Activated naive CD8-positive, alpha-beta T cell treated with anti-CD3 and anti-CD28 coated beads, Interleukin-2, amount 50 U/mL, for 24 hours (primary cell): ENCODE results near the gene HCN1.
"Not testable (repeated sequence)": the region's sequence is repeated elsewhere in the genome, so short reads cannot be mapped to it uniquely, and the experiment has no call there.

Experiments used
- ATAC-seq: fragments of 150-1000 bp; cut with Tn5 transposase; one replicate; pipeline ENCODE4 v1.10.0; 2021
- DNase-seq: peaks from one replicate; pipeline ENCODE4 v3.0.0; 2021
- H3K27ac Mint-ChIP-seq: one replicate; pipeline ENCODE4 v1.8.0; 2021; ENCODE audit warnings: mild to moderate bottlenecking, mixed read lengths
- H3K27me3 Mint-ChIP-seq: one replicate; pipeline ENCODE4 v1.8.0; 2021; ENCODE audit warnings: mixed read lengths
- H3K36me3 Mint-ChIP-seq: one replicate; pipeline ENCODE4 v1.8.0; 2021; ENCODE audit warnings: low read depth, mixed read lengths
- H3K4me1 Mint-ChIP-seq: one replicate; pipeline ENCODE4 v1.8.0; 2021; ENCODE audit warnings: mixed read lengths
- H3K4me3 Mint-ChIP-seq: one replicate; pipeline ENCODE4 v1.8.0; 2021; ENCODE audit warnings: mild to moderate bottlenecking, moderate library complexity, mixed read lengths
- H3K9me3 Mint-ChIP-seq: one replicate; pipeline ENCODE4 v1.8.0; 2021; ENCODE audit warnings: mixed read lengths

Gene HCN1

DNA sequence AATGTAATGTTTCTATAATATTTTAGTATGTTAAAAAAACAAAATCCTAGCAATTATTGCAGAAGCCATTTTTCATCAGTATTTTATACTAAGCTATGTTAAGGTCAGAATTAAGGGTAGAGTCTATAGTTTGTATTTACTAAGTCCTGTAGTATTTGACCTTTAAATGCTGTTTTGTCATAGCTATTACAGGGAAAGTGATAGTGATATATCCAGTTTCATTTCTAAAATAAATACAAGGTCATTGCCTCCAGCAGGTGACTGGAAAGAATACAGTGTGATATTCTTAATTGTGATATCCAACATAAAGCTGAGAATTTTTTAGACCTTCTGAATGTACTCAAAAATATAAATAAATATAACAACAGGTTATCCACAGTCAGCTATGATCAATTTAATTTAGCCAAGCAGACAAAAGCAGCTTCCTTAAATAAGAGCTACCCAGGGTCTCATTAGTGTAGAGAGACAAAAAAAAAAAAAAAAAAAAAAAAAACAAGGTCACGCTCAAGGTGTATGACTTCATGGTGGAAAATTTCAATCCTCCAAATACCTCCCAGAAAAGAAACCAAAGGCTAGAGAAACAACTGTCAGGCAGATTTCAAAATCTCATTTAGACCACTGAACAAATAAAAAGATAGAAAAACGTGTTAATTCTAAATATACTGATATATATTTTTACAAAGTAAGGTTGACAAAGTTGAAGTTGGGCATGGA, 278.7 kb downstream of the HCN1 start:
- peaks cover 16% of the 10 kb centered on the region for H3K9me3 Mint-ChIP-seq
- no peak overlapping the region for H3K27ac Mint-ChIP-seq
- no peak for DNase-seq
- no peaks in the 10 kb centered on the region for H3K27me3 Mint-ChIP-seq
- no peaks in the 10 kb centered on the region for H3K36me3 Mint-ChIP-seq
- H3K4me3 Mint-ChIP-seq, result no peak overlapping the region
- no peak for ATAC-seq
- no peaks in the 10 kb centered on the region for H3K4me1 Mint-ChIP-seq

DNA sequence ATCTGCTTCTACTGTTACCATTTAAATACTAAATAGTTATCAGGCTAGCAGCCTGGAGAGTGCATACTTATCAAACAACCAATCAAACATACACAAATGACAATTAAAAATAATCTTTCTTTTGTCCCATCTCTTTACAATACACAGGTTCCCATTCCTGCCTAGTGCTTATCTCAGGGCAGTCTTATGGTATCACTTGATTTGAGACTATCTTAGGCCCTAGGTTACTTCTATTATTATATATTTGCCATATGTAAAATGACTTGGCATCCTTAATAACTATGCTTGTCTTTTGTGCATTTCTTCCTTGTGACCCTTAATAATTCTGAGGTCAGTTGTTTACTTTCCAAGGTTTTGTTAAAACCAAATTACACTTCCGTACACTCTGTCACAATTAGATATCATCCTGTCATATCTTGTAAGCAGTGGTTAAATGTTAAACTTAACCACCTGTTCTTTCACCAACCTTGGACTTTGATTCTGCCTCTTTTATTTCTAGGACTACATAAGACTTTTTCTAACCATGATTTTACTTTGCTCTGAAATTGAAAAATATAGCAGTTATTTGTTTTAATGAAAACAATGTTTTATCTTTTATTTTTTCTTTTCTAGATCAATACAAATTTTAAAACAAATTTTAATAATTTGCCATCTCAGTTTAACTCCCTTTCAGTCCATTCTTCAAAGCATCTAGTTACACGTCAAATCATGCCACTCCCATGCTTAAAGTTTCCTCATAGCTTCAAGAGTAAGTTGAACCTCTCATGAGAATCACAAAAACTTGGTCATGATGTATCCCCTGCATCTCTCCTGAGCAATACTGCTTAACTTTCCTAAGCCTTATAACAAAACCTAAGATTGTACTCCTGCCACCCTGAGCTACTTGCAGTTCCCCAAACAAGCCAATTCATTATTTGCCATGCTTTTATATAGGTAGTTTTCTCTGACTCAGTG, 281.3 kb downstream of the HCN1 start:
- H3K9me3 Mint-ChIP-seq, result peaks cover 8% of the 10 kb centered on the region
- H3K27me3 Mint-ChIP-seq, result no peaks in the 10 kb centered on the region
- ATAC-seq, result no peak
- H3K36me3 Mint-ChIP-seq, result no peaks in the 10 kb centered on the region
- no peak for DNase-seq
- no peak overlapping the region for H3K4me3 Mint-ChIP-seq
- no peaks in the 10 kb centered on the region for H3K4me1 Mint-ChIP-seq
- H3K27ac Mint-ChIP-seq, result no peak overlapping the region

DNA sequence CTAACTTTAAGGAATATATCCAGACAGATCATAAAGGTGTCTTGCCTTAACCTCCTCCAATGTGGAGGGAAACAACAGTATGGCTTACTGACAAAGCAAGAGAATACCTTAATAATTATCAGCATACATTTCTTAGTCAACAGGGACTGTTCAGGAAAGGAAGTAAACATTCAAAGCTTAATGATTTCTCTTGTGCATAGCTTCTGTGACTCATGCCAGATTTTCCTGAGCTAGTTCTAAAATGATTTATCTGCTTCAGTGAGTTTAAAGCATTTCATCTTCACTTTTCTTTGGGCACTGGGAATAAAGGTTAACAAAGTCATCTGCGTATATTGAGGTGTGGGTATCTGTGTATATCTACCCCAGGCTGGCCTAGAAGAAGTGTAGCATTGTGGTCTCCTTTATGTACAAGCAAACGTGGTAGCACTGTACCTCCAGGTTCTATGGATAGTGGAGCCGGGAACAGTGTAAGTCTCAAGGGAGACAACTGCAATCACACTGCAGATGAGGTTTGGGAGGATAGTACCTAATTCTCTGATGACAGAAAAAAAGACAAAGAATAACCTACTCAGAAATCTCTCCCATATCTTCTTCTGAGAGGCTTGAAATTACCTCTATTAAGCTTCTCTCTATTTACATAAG, 284.1 kb downstream of the HCN1 start:
- H3K36me3 Mint-ChIP-seq, result no peaks in the 10 kb centered on the region
- no peak overlapping the region for H3K27ac Mint-ChIP-seq
- H3K9me3 Mint-ChIP-seq, result peaks cover 5% of the 10 kb centered on the region
- no peak overlapping the region for H3K4me3 Mint-ChIP-seq
- no peak for DNase-seq
- no peaks in the 10 kb centered on the region for H3K4me1 Mint-ChIP-seq
- no peak for ATAC-seq
- no peaks in the 10 kb centered on the region for H3K27me3 Mint-ChIP-seq

DNA sequence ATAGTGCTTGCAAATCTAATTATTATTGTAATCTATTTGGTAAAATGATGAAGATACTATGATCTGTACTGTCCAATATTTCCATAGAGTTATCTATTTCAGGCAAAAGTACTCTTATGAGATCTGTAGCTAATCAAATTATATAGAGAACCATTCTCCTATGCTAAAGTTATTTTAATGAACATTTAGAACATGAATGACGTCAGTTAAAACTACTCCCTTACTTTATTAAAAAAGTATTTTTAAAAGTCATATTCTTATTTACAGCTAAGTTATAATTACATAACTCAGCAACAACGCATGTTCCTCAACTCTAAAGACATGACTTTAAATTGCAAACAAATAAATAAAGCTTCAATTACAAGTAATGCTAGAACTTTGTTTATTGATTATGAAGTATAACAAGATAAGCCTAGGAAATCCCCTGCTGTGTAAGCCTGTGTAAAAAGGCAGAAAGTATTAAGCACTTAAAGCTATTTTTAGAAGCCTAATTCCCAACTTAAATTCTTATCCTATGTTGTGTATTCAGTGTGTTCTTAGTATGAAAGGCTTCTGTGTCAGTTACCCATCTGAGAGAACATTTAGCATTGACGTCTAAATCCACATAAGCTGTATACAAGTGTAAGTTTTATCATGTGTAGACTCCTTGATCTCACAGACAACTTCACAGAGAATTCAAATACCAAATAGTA, 285.7 kb downstream of the HCN1 start:
- no peak overlapping the region for H3K27ac Mint-ChIP-seq
- DNase-seq (no peak), ATAC-seq (no peak)
- H3K36me3 Mint-ChIP-seq, result no peaks in the 10 kb centered on the region
- H3K4me3 Mint-ChIP-seq, result no peak overlapping the region
- no peaks in the 10 kb centered on the region for H3K4me1 Mint-ChIP-seq
- no peaks in the 10 kb centered on the region for H3K27me3 Mint-ChIP-seq
- H3K9me3 Mint-ChIP-seq, result peaks cover 3% of the 10 kb centered on the region

DNA sequence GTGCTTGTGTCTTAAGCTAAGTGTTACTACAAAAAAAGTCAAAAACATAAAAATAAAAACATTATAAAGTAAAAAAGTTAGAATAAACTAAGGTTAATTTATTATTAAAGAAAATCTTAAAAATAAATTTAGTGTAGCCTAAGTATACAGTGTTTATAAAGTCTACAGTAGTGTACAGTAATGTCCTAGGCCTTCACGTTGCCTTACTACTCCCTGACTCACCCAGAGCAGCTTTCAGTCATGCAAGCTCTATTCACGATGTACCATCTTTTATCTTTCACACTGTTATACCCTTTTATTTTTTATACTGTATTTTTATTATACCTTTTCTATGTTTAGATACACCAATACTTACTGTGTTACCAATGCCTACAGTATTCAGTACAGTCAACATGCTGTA, 288.1 kb downstream of the HCN1 start:
- Mint-ChIP-seq H3K4me1 (no peaks in the 10 kb centered on the region), H3K4me3 (no peak overlapping the region), H3K36me3 (no peaks in the 10 kb centered on the region), H3K27me3 (no peaks in the 10 kb centered on the region), H3K27ac (no peak overlapping the region), H3K9me3 (no peaks in the 10 kb centered on the region)
- no peak for DNase-seq
- no peak for ATAC-seq

DNA sequence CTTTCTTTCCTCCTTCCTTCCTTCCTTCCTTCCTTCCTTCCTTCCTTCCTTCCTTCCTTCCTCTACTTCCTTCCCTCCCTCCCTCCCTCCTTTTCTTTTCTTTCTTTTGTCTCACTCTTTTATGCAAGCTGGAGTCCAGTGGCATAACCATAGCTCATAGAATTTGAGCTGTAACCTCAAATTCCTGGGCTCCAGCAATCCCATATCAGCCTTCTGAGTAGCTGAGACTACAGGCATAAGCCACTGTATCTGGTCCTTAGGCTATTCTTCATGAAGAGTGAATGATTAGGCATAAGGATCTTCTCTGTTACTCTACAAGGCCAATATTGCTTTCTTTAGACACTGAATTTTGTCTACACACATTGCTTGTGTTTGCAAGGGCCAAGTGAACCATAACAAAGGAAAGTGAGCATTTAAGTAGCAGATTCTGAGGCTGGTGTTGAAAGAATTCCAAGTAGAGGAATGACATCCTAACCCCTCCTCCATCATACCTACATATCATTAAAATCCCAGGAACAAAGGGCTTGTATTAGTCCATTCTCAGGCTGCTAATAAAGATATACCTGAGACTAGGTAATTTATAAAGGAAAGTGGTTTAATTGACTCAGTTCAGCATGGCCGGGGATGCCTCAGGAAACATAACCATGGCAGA, 293.2 kb downstream of the HCN1 start:
- peaks cover 3% of the 10 kb centered on the region for H3K9me3 Mint-ChIP-seq
- no peak overlapping the region for H3K4me3 Mint-ChIP-seq
- H3K27ac Mint-ChIP-seq, result no peak overlapping the region
- no peak for DNase-seq
- no peak for ATAC-seq
- no peaks in the 10 kb centered on the region for H3K27me3 Mint-ChIP-seq
- H3K36me3 Mint-ChIP-seq, result no peaks in the 10 kb centered on the region
- H3K4me1 Mint-ChIP-seq, result no peaks in the 10 kb centered on the region

DNA sequence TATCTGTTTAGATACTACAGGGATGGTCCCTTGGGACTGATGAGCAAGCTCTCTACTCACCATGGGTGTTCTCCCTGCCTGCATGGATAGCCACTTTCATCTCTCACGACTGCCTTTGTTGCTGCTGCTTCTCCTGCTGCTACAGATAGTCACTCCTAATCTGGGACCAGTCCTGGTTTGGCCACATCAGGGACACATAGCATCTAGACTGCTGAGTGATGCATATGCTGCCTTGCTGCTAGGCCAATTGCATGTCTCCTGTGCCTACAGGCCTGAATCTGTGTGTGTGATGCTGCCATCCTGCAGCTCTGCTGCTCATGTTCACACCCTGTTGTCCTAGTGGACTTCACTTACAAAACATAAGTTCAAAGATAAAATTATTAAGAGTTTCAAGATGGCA, 297.1 kb downstream of the HCN1 start:
- Mint-ChIP-seq H3K36me3 (no peaks in the 10 kb centered on the region), H3K27ac (no peak overlapping the region), H3K4me1 (no peaks in the 10 kb centered on the region)

DNA sequence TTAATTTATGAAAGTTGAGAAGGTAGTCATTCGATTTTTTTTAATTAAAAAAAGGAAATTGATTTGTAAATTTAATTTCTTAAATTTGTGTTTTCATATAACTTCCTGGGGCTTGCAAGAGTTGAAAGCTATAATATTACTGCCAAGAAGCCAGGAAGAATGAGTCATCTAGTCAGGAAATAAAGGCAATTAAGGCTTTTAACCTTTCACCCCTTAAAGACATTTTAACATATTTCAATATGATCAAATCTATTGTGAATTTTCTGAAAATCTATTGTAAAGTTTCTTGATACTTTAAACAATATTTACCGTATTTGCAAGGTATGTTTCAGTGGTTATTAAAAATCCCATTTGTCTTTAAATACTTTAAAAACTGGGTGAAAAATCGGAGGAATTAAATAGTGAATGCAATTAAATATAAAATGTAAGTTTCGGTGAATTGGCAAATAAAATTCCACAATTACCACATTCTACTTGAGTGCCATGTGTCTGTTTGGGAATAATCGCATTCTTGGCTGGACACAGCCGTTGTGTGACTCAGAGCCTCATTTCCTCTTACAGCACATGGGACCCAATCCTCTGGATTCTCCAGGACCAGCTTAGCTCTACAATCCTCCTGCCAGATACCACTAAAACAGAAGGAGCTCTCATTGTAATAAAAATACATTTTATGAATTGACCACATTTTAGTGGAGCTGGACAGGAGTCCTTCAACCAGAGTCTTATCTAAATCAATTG, 310.7 kb downstream of the HCN1 start:
- Mint-ChIP-seq H3K4me1 (no peaks in the 10 kb centered on the region), H3K36me3 (no peaks in the 10 kb centered on the region), H3K27me3 (no peaks in the 10 kb centered on the region), H3K27ac (no peak overlapping the region), H3K4me3 (no peak overlapping the region), H3K9me3 (peaks cover 15% of the 10 kb centered on the region)
- DNase-seq, result no peak
- ATAC-seq, result no peak

More for the DNA sequence above, 297.1 kb downstream of the HCN1 start:
- peaks cover 4% of the 10 kb centered on the region for H3K9me3 Mint-ChIP-seq
- no peak overlapping the region for H3K4me3 Mint-ChIP-seq
- ATAC-seq (no peak), DNase-seq (no peak)
- no peaks in the 10 kb centered on the region for H3K27me3 Mint-ChIP-seq

DNA sequence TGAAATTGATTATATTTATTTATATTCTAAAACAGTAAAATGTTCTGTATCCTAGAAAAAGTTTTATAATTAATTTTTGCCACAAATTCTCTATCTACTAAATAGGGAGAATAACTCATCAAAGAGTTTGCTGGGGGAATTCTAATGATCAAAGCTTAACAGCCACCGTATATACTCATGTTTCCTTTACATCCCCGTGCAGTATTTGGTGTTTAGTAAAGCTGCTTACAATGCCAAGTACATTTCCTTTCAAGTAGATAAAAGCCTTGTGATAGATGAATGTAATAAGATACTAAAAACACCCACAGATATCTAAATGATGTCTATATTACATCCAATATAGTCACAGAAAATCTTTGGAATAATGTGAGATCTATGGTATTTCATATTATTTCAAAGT, 312.2 kb downstream of the HCN1 start:
- Mint-ChIP-seq H3K27ac (no peak overlapping the region), H3K27me3 (no peaks in the 10 kb centered on the region), H3K4me3 (no peak overlapping the region), H3K36me3 (no peaks in the 10 kb centered on the region), H3K4me1 (no peaks in the 10 kb centered on the region), H3K9me3 (peaks cover 11% of the 10 kb centered on the region)
- no peak for ATAC-seq
- no peak for DNase-seq

DNA sequence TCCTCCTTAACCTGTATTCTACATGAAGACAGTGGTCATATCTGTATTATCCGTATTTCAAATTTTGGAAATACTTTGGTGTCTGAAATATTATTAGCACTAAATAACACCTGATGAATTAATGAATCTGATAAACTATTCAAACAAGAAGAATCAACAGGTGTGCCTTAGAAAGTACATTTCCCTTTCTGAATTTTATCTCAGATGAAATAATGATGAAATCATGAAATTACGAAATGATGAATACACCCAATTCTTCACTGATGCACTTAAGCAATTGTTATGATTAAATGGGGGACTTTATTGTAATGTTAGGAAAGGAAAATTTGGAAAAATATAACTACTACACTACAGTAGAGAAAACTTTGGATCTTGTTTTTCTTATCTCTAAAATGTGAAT, 313.6 kb downstream of the HCN1 start:
- H3K9me3 Mint-ChIP-seq, result peaks cover 9% of the 10 kb centered on the region
- no peak for ATAC-seq
- no peaks in the 10 kb centered on the region for H3K27me3 Mint-ChIP-seq
- no peak overlapping the region for H3K27ac Mint-ChIP-seq
- no peaks in the 10 kb centered on the region for H3K36me3 Mint-ChIP-seq
- no peak for DNase-seq
- no peaks in the 10 kb centered on the region for H3K4me1 Mint-ChIP-seq
- no peak overlapping the region for H3K4me3 Mint-ChIP-seq

DNA sequence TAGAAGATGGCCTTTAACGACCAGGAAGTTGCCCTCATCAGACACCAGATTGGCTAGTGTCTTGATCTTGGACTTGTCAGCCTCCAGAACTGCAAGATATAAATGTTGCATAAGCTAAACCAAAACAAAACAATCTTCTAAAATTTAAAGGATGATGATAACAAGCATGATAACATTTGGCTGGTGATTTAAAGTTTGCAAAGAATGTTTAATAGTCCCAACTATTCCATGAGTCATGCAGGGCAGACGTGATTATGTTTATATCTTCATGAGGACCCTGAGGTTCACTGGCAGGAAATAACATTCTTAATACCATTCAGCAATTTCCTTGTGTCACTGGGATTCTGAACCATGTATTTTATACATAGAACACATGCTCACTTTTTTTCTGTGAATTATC, 319.8 kb downstream of the HCN1 start:
- no peaks in the 10 kb centered on the region for H3K27me3 Mint-ChIP-seq
- peaks cover 10% of the 10 kb centered on the region for H3K9me3 Mint-ChIP-seq
- no peaks in the 10 kb centered on the region for H3K4me1 Mint-ChIP-seq
- no peak overlapping the region for H3K27ac Mint-ChIP-seq
- no peaks in the 10 kb centered on the region for H3K36me3 Mint-ChIP-seq
- ATAC-seq (no peak), DNase-seq (no peak)
- no peak overlapping the region for H3K4me3 Mint-ChIP-seq

DNA sequence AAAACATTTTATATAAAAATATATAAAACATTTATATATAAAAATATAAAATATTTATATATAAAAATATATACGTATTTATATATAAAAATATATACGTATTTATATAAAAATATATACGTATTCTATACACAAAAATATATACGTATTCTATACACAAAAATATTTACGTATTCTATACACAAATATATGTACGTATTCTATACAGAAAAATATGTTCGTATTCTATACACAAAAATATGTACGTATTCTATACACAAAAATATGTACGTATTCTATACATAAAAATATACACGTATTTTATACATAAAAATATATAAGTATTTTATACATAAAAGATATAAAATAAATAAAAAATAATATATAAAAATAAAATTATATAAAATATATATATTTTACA, 323.6 kb downstream of the HCN1 start:
- no peak overlapping the region for H3K27ac Mint-ChIP-seq
- H3K27me3 Mint-ChIP-seq, result no peaks in the 10 kb centered on the region
- H3K36me3 Mint-ChIP-seq, result no peaks in the 10 kb centered on the region
- peaks cover 13% of the 10 kb centered on the region for H3K9me3 Mint-ChIP-seq
- no peak for ATAC-seq
- H3K4me3 Mint-ChIP-seq, result no peak overlapping the region
- H3K4me1 Mint-ChIP-seq, result no peaks in the 10 kb centered on the region
- no peak for DNase-seq

DNA sequence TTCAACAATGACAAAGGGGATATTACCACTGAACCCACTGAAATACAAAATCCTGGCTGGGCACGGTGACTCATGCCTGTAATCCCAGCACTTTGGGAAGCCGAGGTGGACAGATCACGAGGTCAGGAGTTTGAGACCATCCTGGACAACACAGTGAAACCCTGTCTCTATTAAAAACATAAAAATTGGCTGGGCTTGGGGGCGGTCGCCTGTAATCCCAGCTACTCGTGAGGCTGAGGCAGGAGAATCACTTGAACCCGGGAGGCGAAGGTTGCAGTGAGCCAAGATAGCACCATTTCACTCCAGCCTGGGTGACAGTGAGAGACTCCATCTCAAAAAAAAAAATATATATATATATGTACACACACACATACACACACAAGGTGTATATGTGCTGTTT, 324.8 kb downstream of the HCN1 start:
- not testable (repeated sequence) for ATAC-seq, H3K4me3 Mint-ChIP-seq, H3K36me3 Mint-ChIP-seq, DNase-seq, H3K27ac Mint-ChIP-seq, H3K4me1 Mint-ChIP-seq, H3K27me3 Mint-ChIP-seq
- H3K9me3 Mint-ChIP-seq, result peaks cover 10% of the 10 kb centered on the region
